Progenitor cell of endocrine pancreas (in vitro differentiated cells): Measurements from ENCODE around the gene RARB. TPM values are rescaled to one million over a fixed set of nuclear protein-coding genes. Genes with fewer than 3 reads are reported as not detected.

Source experiments
- DNase-seq: peaks from one replicate; pipeline ENCODE4 v3.0.0; 2021; ENCODE audit warnings: low spot score; ENCODE audit not compliant: unreplicated experiment
- H3K27ac Mint-ChIP-seq: 2 replicates; pipeline ENCODE4 v1.8.0; 2021; ENCODE audit warnings: mild to moderate bottlenecking, moderate library complexity, mixed read lengths
- H3K27me3 Mint-ChIP-seq: 2 replicates; pipeline ENCODE4 v1.8.0; 2021; ENCODE audit warnings: mixed read lengths
- H3K36me3 Mint-ChIP-seq: 2 replicates; pipeline ENCODE4 v1.8.0; 2022; ENCODE audit warnings: mixed read lengths; ENCODE audit not compliant: insufficient read depth
- H3K4me1 Mint-ChIP-seq: 2 replicates; pipeline ENCODE4 v1.8.0; 2021; ENCODE audit warnings: low read depth, mixed read lengths
- H3K4me3 Mint-ChIP-seq: 2 replicates; pipeline ENCODE4 v1.8.0; 2021; ENCODE audit warnings: low read depth, mild to moderate bottlenecking, moderate library complexity, mixed read lengths
- H3K9me3 Mint-ChIP-seq: 2 replicates; pipeline ENCODE4 v1.8.0; 2021; ENCODE audit warnings: low read depth, mixed read lengths
- total RNA-seq: library from RNA; stranded (reverse); gene quantifications from 2 replicates; pipeline ENCODE4 v1.2.1, GENCODE V29; 2021
- TF ChIP-seq, protein P1 (sequence below): fragments of 200-600 bp; sonication (generic); IDR thresholded peaks from one replicate; pipeline ENCODE4 v1.5.0; 2021; ENCODE audit warnings: antibody characterized with exemption, mild to moderate bottlenecking; ENCODE audit not compliant: unreplicated experiment

RARB gene
- total RNA-seq, 1 donor from 2014 or later = 30.0 TPM

DNA sequence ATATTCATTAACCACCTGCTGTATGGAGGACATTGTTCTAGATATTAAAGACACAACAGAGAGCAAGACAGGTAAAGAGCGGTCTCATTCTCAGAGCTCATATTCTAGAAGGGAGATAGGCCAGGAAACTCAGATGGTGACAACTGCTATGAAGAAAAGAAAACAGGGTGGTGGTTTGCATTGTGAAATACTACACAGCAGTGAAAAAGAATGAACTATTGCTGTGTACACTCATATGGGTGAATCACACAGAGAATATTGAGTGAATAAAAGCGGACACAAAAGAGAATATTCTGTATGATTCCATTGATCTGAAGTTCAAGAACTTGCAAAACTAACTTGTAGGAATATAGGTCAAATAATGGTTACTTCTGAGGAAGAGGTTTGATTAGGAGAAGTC lies 159.9 kb downstream of the RARB start:
- Mint-ChIP-seq H3K36me3 (peaks cover 22% of the 10 kb centered on the region), H3K27ac (peak overlapping the region; percentile 6), H3K9me3 (no peaks in the 10 kb centered on the region), H3K4me1 (peaks cover 11% of the 10 kb centered on the region), H3K27me3 (no peaks in the 10 kb centered on the region), H3K4me3 (no peak overlapping the region)
- no peak for DNase-seq
- TF ChIP-seq, protein P1, sequence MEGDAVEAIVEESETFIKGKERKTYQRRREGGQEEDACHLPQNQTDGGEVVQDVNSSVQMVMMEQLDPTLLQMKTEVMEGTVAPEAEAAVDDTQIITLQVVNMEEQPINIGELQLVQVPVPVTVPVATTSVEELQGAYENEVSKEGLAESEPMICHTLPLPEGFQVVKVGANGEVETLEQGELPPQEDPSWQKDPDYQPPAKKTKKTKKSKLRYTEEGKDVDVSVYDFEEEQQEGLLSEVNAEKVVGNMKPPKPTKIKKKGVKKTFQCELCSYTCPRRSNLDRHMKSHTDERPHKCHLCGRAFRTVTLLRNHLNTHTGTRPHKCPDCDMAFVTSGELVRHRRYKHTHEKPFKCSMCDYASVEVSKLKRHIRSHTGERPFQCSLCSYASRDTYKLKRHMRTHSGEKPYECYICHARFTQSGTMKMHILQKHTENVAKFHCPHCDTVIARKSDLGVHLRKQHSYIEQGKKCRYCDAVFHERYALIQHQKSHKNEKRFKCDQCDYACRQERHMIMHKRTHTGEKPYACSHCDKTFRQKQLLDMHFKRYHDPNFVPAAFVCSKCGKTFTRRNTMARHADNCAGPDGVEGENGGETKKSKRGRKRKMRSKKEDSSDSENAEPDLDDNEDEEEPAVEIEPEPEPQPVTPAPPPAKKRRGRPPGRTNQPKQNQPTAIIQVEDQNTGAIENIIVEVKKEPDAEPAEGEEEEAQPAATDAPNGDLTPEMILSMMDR = no peak

DNA sequence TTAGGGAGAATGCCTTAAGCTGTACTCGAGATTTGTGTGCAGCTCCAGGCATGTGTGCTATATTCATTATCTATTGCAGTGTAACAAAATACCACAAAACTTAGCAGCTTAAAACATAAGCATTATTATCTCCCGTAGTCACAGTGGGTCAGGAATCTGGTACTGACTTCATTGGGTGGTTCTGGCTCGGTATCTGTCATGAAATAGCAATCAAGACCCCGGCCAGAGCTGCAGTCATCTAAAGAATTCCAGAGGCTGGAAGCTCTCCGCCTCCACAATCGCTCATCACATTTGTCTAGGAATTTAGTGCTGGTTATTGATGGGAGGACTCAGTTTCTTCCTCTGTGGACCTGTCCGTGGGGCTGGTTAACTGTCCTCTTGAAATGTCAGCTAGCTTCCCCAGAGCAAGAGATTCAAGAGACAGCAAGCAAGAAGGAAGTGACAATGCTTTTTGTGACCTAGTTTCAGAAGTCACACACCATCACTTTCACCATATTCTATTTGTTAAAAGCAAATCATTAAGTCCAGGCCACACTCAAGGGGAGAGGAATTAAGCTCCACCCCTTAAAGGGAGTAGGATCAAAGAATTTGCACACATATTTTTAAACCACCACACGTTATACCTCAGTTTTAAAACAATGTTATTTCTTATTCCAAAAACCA lies 160.5 kb downstream of the RARB start:
- H3K27ac Mint-ChIP-seq = no peak overlapping the region
- H3K9me3 Mint-ChIP-seq = no peaks in the 10 kb centered on the region
- no peaks in the 10 kb centered on the region for H3K27me3 Mint-ChIP-seq
- peaks cover 16% of the 10 kb centered on the region for H3K4me1 Mint-ChIP-seq
- H3K36me3 Mint-ChIP-seq = peaks cover 22% of the 10 kb centered on the region
- TF ChIP-seq, protein P1 = no peak
- DNase-seq = no peak
- H3K4me3 Mint-ChIP-seq = no peak overlapping the region

DNA sequence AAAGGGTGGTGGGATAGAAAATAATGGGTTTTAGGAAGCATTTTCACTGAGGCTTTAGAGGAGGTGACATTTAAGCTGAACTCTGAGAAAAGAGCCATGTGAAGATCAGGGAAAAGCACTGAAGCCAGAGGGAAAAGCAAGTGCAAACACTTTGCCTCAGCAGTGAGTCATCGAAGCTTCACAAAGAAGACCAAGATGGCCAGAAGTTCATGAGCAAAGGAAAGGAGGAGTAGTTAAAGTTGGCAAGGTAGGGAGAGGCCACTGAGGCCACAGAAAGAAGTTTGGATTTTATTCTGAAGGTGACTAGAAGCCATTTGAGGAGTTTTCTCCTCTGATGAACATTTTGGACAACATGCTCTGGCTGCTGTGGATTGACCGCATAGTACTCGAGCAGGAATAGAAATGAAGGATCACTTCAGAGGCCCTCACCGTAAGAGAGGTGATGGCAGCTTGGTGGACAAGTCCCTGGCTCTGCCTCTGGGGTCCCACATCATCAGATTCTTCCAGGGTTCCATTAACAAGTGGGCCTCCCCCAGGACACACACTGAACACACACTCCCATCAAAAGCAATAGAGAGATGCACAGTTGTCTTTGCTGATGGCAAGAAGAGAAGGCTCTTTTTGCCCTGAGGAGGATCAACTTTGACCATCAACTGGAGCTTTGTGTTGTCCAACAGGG lies 161.2 kb downstream of the RARB start:
- Mint-ChIP-seq H3K4me1 (peaks cover 22% of the 10 kb centered on the region), H3K36me3 (peaks cover 23% of the 10 kb centered on the region), H3K27ac (no peak overlapping the region), H3K27me3 (no peaks in the 10 kb centered on the region), H3K4me3 (no peak overlapping the region), H3K9me3 (no peaks in the 10 kb centered on the region)
- TF ChIP-seq, protein P1 = no peak
- no peak for DNase-seq

DNA sequence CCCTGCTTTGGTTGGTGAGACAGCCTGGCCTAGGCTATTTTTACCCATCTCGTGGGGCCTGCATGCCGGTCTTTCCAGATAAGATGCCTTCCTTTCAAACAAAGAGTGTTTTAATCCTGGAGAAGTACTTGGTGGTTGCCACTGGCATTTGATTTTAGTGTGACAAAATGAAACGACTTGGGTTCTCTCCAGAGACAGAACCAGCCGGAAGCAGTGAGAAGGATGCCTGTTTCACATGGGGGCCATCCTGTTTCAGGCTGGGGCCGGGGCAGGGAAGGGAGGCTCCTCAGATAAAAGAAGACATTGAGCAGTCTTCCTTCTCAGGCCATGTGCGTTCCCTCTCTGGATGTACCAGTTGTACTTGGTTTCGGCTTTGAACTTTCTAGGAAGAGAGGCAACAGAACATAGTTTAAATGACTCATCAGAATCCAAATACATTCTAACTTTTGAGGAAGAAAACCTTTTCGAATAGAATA lies 161.8 kb downstream of the RARB start:
- H3K27me3 Mint-ChIP-seq = no peaks in the 10 kb centered on the region
- H3K4me3 Mint-ChIP-seq = no peak overlapping the region
- TF ChIP-seq, protein P1 = no peak
- H3K9me3 Mint-ChIP-seq = no peaks in the 10 kb centered on the region
- no peak for DNase-seq
- no peak overlapping the region for H3K27ac Mint-ChIP-seq
- peaks cover 23% of the 10 kb centered on the region for H3K36me3 Mint-ChIP-seq
- peaks cover 21% of the 10 kb centered on the region for H3K4me1 Mint-ChIP-seq

DNA sequence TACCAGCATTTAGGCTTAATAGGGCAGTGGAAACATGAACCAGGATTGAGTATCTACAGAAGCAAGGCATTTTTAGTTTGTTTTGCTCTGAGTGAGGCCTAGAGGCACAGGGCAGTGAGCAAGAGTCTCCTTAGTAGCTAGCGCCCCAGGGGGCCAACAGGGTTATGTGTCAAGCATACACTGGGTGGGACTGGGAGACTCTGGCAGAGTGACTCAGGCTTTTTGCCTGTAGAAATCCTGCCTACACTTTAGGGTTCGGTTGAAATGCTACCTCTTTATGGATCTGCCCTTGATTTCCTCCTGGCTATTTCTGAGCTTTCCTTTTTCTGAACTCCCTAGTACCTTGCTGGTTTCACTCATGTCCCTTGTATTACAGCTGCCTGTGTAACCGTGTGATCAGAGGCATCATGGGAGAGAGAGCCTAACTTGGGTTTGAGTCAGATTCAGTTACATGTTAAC lies 164.5 kb downstream of the RARB start:
- no peak for DNase-seq
- Mint-ChIP-seq H3K36me3 (peaks cover 31% of the 10 kb centered on the region), H3K27ac (peak overlapping the region; percentile 59), H3K4me3 (no peak overlapping the region), H3K9me3 (no peaks in the 10 kb centered on the region), H3K27me3 (no peaks in the 10 kb centered on the region), H3K4me1 (peaks cover 37% of the 10 kb centered on the region)
- TF ChIP-seq, protein P1 = peak; percentile 36
